SK-N-MC (cell line): Measurements from ENCODE around the gene KCTD18.

Source experiments
- EZH2 ChIP-seq: fragments of 200-600 bp; sonication (generic); IDR thresholded peaks from one replicate; pipeline ENCODE4 v1.6.1; 2017; ENCODE audit warnings: antibody characterized with exemption
- FOXP2 ChIP-seq: optimal IDR thresholded peaks from 2 replicates; pipeline ENCODE3; 2011; ENCODE audit warnings: mild to moderate bottlenecking, moderate library complexity; ENCODE audit not compliant: insufficient read depth; ENCODE audit errors: extremely low read length, control extremely low read depth
- POLR2AphosphoS5 ChIP-seq: IDR thresholded peaks from 2 replicates; pipeline ENCODE4 v1.6.1; 2012; ENCODE audit warnings: mild to moderate bottlenecking, low read depth, low read length, borderline replicate concordance

GRCh38 chr2:200523158-200523557, 13.3 kb upstream of the KCTD18 start:
- no peak for TF ChIP-seq POLR2AphosphoS5
- no peak for TF ChIP-seq EZH2
- no peak for TF ChIP-seq FOXP2
